NOMO-1 treated with dmso at 0.1 percent for 144 hours (cell line): ENCODE results near the gene KSR2.

Source experiments
- DNase-seq: peaks from one replicate; lab custom pipeline; 2025; ENCODE audit not compliant: unreplicated experiment; lab: John Stamatoyannopoulos, UW

KSR2 gene

GRCh38 chr12:117583677-117584225, 385.0 kb downstream of the KSR2 start:
- no peak for DNase-seq

GRCh38 chr12:117583092-117583491, 385.7 kb downstream of the KSR2 start:
- no peak for DNase-seq

GRCh38 chr12:117582135-117582784, 386.5 kb downstream of the KSR2 start:
- no peak for DNase-seq

- DNase-seq: peak; percentile 53
Observed at GRCh38 chr12:117580718-117581062, 388.1 kb downstream of the KSR2 start.

GRCh38 chr12:117580015-117580717, 388.6 kb downstream of the KSR2 start:
- DNase-seq: no peak

GRCh38 chr12:117577122-117577657, 391.6 kb downstream of the KSR2 start:
- DNase-seq: no peak

GRCh38 chr12:117576053-117576452, 392.7 kb downstream of the KSR2 start:
- no peak for DNase-seq

GRCh38 chr12:117574655-117575054, 394.1 kb downstream of the KSR2 start:
- no peak for DNase-seq

GRCh38 chr12:117572755-117573154, 396.0 kb downstream of the KSR2 start:
- no peak for DNase-seq

- DNase-seq: peak; percentile 15
Observed at GRCh38 chr12:117571321-117571720, 397.5 kb downstream of the KSR2 start.

GRCh38 chr12:117570608-117571007, 398.2 kb downstream of the KSR2 start:
- no peak for DNase-seq

- DNase-seq: no peak
Observed at GRCh38 chr12:117567644-117568216, 401.1 kb downstream of the KSR2 start.

GRCh38 chr12:117564881-117565280, 403.9 kb downstream of the KSR2 start:
- DNase-seq: no peak

- DNase-seq: no peak
Observed at GRCh38 chr12:117563706-117564105, 405.1 kb downstream of the KSR2 start.

- DNase-seq: no peak
Observed at GRCh38 chr12:117563007-117563406, 405.8 kb downstream of the KSR2 start.

- no peak for DNase-seq
Observed at GRCh38 chr12:117561990-117562389, 406.8 kb downstream of the KSR2 start.

- no peak for DNase-seq
Observed at GRCh38 chr12:117559978-117560377, 408.8 kb downstream of the KSR2 start.

- DNase-seq: no peak
Observed at GRCh38 chr12:117555889-117556288, 412.9 kb downstream of the KSR2 start.

- DNase-seq: no peak
Observed at GRCh38 chr12:117552971-117553370, 415.8 kb downstream of the KSR2 start.

- no peak for DNase-seq
Observed at GRCh38 chr12:117551665-117552064, 417.1 kb downstream of the KSR2 start.

GRCh38 chr12:117547209-117547608, 421.6 kb downstream of the KSR2 start:
- DNase-seq: no peak

- no peak for DNase-seq
Observed at GRCh38 chr12:117545216-117545615, 423.6 kb downstream of the KSR2 start.
